Measurements from ENCODE around the gene PATL2.
"Not testable (repeated sequence)": the region's sequence is repeated elsewhere in the genome, so short reads cannot be mapped to it uniquely, and the experiment has no call there.

Gene PATL2

GRCh38 chr15:44720460-44721176 lies 9.5 kb upstream of the PATL2 start:
- Histone ChIP-seq H3K4me2 (ENCODE audit: insufficient read depth, low read length, poor library complexity, severe bottlenecking) (no peak overlapping the region), H3K14ac (ENCODE audit: low read length) (no peak overlapping the region), H3K27me3 (ENCODE audit: control insufficient read depth in 3 of 3, insufficient read depth in 3 of 3, low read depth in 1 of 3, low read length in 3 of 3) (no peaks in the 10 kb centered on the region), H3K4me1 (ENCODE audit: control insufficient read depth in 2 of 2, insufficient read depth in 1 of 2, low read depth in 1 of 2, low read length in 2 of 2) (no peaks in the 10 kb centered on the region), H2AK5ac (ENCODE audit: low read depth, low read length) (no peak overlapping the region), H3K27ac (replicated peaks; ENCODE audit: low read length) (no peak overlapping the region), H2AFZ (ENCODE audit: low read length) (no peak overlapping the region), H4K91ac (ENCODE audit: low read depth, low read length, poor library complexity) (no peak overlapping the region), H3K9ac (ENCODE audit: low read depth, low read length, poor library complexity) (no peak overlapping the region), H3K36me3 (replicated peaks in 1 of 2; ENCODE audit: control insufficient read depth in 2 of 2, insufficient read depth in 2 of 2, low read length in 2 of 2) (peaks cover 3 to 34% of the 10 kb centered on the region in 2 donors), H2BK120ac (ENCODE audit: low read depth, low read length) (no peak overlapping the region), H3K79me1 (ENCODE audit: low read depth, low read length) (no peaks in the 10 kb centered on the region), H2BK5ac (ENCODE audit: low read length) (no peak overlapping the region), H2BK15ac (ENCODE audit: low read length) (no peak overlapping the region), H3K9me3 (replicated peaks in 1 of 2; ENCODE audit: control insufficient read depth in 2 of 2, insufficient read depth in 1 of 2, low read depth in 1 of 2, low read length in 2 of 2) (no peaks in the 10 kb centered on the region), H3K4ac (ENCODE audit: low read length) (no peak overlapping the region), H4K8ac (ENCODE audit: low read depth, low read length) (no peak overlapping the region), H3K23ac (ENCODE audit: low read depth, low read length, poor library complexity) (no peak overlapping the region), H3K18ac (ENCODE audit: low read length) (no peak overlapping the region), H2BK12ac (ENCODE audit: low read length) (no peak overlapping the region), H3K4me3 (ENCODE audit: low read length in 2 of 2) (no peak overlapping the region)
- no peak for DNase-seq (ENCODE audit: low spot score)
- WGBS, 2 donors (ENCODE audit: extremely low coverage in 2 of 2, insufficient read length in 2 of 2, insufficient replicate concordance in 1 of 2): no CpG with 5 or more reads among the region's 4 CpGs

DNA sequence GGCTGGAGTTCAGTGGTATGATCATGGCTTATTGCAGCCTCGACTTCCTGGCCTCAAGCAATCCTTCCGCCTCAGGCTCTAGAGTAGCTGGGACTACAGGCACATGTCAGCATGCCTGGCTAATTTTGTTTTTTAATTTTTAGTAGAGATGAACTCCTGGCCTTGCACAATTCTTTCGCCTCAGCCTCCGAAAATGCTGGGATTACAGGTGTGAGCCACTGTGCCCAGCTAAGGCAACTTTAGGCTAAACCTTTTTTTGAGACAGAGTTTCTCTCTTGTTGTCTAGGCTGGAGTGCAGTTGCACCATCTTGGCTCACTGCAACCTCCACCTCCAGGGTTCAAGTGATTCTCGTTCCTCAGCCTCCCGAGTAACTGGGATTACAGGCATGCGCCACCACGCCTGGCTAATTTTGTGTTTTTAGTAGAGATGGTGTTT lies 8.9 kb upstream of the PATL2 start:
- not testable (repeated sequence) for DNase-seq (ENCODE audit: low spot score); H3K4me2 ChIP-seq (ENCODE audit: insufficient read depth, low read length, poor library complexity, severe bottlenecking); H3K4ac ChIP-seq (ENCODE audit: low read length); H3K4me1 ChIP-seq (ENCODE audit: control insufficient read depth in 2 of 2, insufficient read depth in 1 of 2, low read depth in 1 of 2, low read length in 2 of 2); H3K9me3 ChIP-seq (replicated peaks in 1 of 2; ENCODE audit: control insufficient read depth in 2 of 2, insufficient read depth in 1 of 2, low read depth in 1 of 2, low read length in 2 of 2); H3K4me3 ChIP-seq (ENCODE audit: low read length in 2 of 2); H3K14ac ChIP-seq (ENCODE audit: low read length); H3K9ac ChIP-seq (ENCODE audit: low read depth, low read length, poor library complexity); H2AK5ac ChIP-seq (ENCODE audit: low read depth, low read length); H3K23ac ChIP-seq (ENCODE audit: low read depth, low read length, poor library complexity); H3K27me3 ChIP-seq (ENCODE audit: control insufficient read depth in 3 of 3, insufficient read depth in 3 of 3, low read depth in 1 of 3, low read length in 3 of 3); H3K18ac ChIP-seq (ENCODE audit: low read length); H4K8ac ChIP-seq (ENCODE audit: low read depth, low read length); H3K79me1 ChIP-seq (ENCODE audit: low read depth, low read length); H2BK15ac ChIP-seq (ENCODE audit: low read length); H2BK12ac ChIP-seq (ENCODE audit: low read length); H3K27ac ChIP-seq (replicated peaks; ENCODE audit: low read length); H2BK5ac ChIP-seq (ENCODE audit: low read length); H2BK120ac ChIP-seq (ENCODE audit: low read depth, low read length); H2AFZ ChIP-seq (ENCODE audit: low read length); H4K91ac ChIP-seq (ENCODE audit: low read depth, low read length, poor library complexity)
- peaks cover 3 to 39% of the 10 kb centered on the region in 2 donors for H3K36me3 ChIP-seq (replicated peaks in 1 of 2; ENCODE audit: control insufficient read depth in 2 of 2, insufficient read depth in 2 of 2, low read length in 2 of 2)
- no CpG with 5 or more reads among the region's 8 CpGs for WGBS, 2 donors (ENCODE audit: extremely low coverage in 2 of 2, insufficient read length in 2 of 2, insufficient replicate concordance in 1 of 2)

- no peak overlapping the region for H3K4me2 ChIP-seq (ENCODE audit: insufficient read depth, low read length, poor library complexity, severe bottlenecking)
- no peak overlapping the region for H2BK12ac ChIP-seq (ENCODE audit: low read length)
- H4K91ac ChIP-seq (ENCODE audit: low read depth, low read length, poor library complexity): no peak overlapping the region
- WGBS, 2 donors (ENCODE audit: extremely low coverage in 2 of 2, insufficient read length in 2 of 2, insufficient replicate concordance in 1 of 2): no CpG with 5 or more reads among the region's 4 CpGs
- no peak overlapping the region for H2BK120ac ChIP-seq (ENCODE audit: low read depth, low read length)
- DNase-seq (ENCODE audit: low spot score): no peak
- H3K4me1 ChIP-seq (ENCODE audit: control insufficient read depth in 2 of 2, insufficient read depth in 1 of 2, low read depth in 1 of 2, low read length in 2 of 2): no peaks in the 10 kb centered on the region
- no peak overlapping the region for H3K4ac ChIP-seq (ENCODE audit: low read length)
- no peak overlapping the region for H3K9ac ChIP-seq (ENCODE audit: low read depth, low read length, poor library complexity)
- no peaks in the 10 kb centered on the region for H3K27me3 ChIP-seq (ENCODE audit: control insufficient read depth in 3 of 3, insufficient read depth in 3 of 3, low read depth in 1 of 3, low read length in 3 of 3)
- no peak overlapping the region for H4K8ac ChIP-seq (ENCODE audit: low read depth, low read length)
- H3K79me1 ChIP-seq (ENCODE audit: low read depth, low read length): no peaks in the 10 kb centered on the region
- H3K9me3 ChIP-seq (replicated peaks in 1 of 2; ENCODE audit: control insufficient read depth in 2 of 2, insufficient read depth in 1 of 2, low read depth in 1 of 2, low read length in 2 of 2): no peaks in the 10 kb centered on the region
- H3K36me3 ChIP-seq (replicated peaks in 1 of 2; ENCODE audit: control insufficient read depth in 2 of 2, insufficient read depth in 2 of 2, low read length in 2 of 2): peaks cover 3 to 39% of the 10 kb centered on the region in 2 donors
- H2BK5ac ChIP-seq (ENCODE audit: low read length): no peak overlapping the region
- no peak overlapping the region for H2AFZ ChIP-seq (ENCODE audit: low read length)
- H3K27ac ChIP-seq (replicated peaks; ENCODE audit: low read length): no peak overlapping the region
- no peak overlapping the region for H3K23ac ChIP-seq (ENCODE audit: low read depth, low read length, poor library complexity)
- no peak overlapping the region for H2BK15ac ChIP-seq (ENCODE audit: low read length)
- no peak overlapping the region for H2AK5ac ChIP-seq (ENCODE audit: low read depth, low read length)
- H3K4me3 ChIP-seq (ENCODE audit: low read length in 2 of 2): no peak overlapping the region
- H3K18ac ChIP-seq (ENCODE audit: low read length): no peak overlapping the region
- no peak overlapping the region for H3K14ac ChIP-seq (ENCODE audit: low read length)
These were observed 8.3 kb upstream of the PATL2 start for GRCh38 chr15:44719293-44719999.

DNA sequence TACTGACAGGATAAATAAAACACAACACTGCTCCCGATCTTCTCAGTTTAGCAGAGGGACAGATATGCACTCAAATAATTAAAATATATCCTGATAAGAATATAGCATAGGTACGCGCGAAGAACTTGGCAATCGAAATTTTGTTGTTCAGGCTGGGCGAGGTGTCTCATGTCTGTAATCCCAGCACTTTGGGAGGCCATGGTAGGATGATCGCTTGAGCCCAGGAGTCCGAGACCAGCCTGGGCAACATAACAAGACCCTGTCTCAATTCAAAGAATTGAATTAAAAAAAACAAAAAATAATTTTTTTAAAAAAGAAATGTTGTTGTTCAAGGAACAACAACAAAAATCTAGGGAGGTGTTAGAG lies 7.8 kb upstream of the PATL2 start:
- H3K4me3 ChIP-seq (ENCODE audit: low read length in 2 of 2): no peak overlapping the region
- no peak overlapping the region for H3K9ac ChIP-seq (ENCODE audit: low read depth, low read length, poor library complexity)
- no peak for DNase-seq (ENCODE audit: low spot score)
- H3K23ac ChIP-seq (ENCODE audit: low read depth, low read length, poor library complexity): no peak overlapping the region
- H4K91ac ChIP-seq (ENCODE audit: low read depth, low read length, poor library complexity): no peak overlapping the region
- H2BK5ac ChIP-seq (ENCODE audit: low read length): no peak overlapping the region
- H3K79me1 ChIP-seq (ENCODE audit: low read depth, low read length): no peaks in the 10 kb centered on the region
- H3K36me3 ChIP-seq (replicated peaks in 1 of 2; ENCODE audit: control insufficient read depth in 2 of 2, insufficient read depth in 2 of 2, low read length in 2 of 2): peaks cover 3 to 39% of the 10 kb centered on the region in 2 donors
- H2BK12ac ChIP-seq (ENCODE audit: low read length): no peak overlapping the region
- H3K18ac ChIP-seq (ENCODE audit: low read length): no peak overlapping the region
- no peak overlapping the region for H2BK15ac ChIP-seq (ENCODE audit: low read length)
- no peak overlapping the region for H2AFZ ChIP-seq (ENCODE audit: low read length)
- H3K27ac ChIP-seq (replicated peaks; ENCODE audit: low read length): no peak overlapping the region
- WGBS, 2 donors (ENCODE audit: extremely low coverage in 2 of 2, insufficient read length in 2 of 2, insufficient replicate concordance in 1 of 2): no CpG with 5 or more reads among the region's 8 CpGs
- no peak overlapping the region for H2BK120ac ChIP-seq (ENCODE audit: low read depth, low read length)
- H3K4ac ChIP-seq (ENCODE audit: low read length): no peak overlapping the region
- H3K9me3 ChIP-seq (replicated peaks in 1 of 2; ENCODE audit: control insufficient read depth in 2 of 2, insufficient read depth in 1 of 2, low read depth in 1 of 2, low read length in 2 of 2): no peaks in the 10 kb centered on the region
- no peak overlapping the region for H4K8ac ChIP-seq (ENCODE audit: low read depth, low read length)
- no peak overlapping the region for H2AK5ac ChIP-seq (ENCODE audit: low read depth, low read length)
- H3K4me2 ChIP-seq (ENCODE audit: insufficient read depth, low read length, poor library complexity, severe bottlenecking): no peak overlapping the region
- no peaks in the 10 kb centered on the region for H3K4me1 ChIP-seq (ENCODE audit: control insufficient read depth in 2 of 2, insufficient read depth in 1 of 2, low read depth in 1 of 2, low read length in 2 of 2)
- no peak overlapping the region for H3K14ac ChIP-seq (ENCODE audit: low read length)
- no peaks in the 10 kb centered on the region for H3K27me3 ChIP-seq (ENCODE audit: control insufficient read depth in 3 of 3, insufficient read depth in 3 of 3, low read depth in 1 of 3, low read length in 3 of 3)

Data from neuronal stem cell (in vitro differentiated cells).